ENCODE data around the gene CHST10.
"Not testable (repeated sequence)": the region's sequence is repeated elsewhere in the genome, so short reads cannot be mapped to it uniquely, and the experiment has no call there.

CHST10 gene, protein sequence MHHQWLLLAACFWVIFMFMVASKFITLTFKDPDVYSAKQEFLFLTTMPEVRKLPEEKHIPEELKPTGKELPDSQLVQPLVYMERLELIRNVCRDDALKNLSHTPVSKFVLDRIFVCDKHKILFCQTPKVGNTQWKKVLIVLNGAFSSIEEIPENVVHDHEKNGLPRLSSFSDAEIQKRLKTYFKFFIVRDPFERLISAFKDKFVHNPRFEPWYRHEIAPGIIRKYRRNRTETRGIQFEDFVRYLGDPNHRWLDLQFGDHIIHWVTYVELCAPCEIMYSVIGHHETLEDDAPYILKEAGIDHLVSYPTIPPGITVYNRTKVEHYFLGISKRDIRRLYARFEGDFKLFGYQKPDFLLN

DNA sequence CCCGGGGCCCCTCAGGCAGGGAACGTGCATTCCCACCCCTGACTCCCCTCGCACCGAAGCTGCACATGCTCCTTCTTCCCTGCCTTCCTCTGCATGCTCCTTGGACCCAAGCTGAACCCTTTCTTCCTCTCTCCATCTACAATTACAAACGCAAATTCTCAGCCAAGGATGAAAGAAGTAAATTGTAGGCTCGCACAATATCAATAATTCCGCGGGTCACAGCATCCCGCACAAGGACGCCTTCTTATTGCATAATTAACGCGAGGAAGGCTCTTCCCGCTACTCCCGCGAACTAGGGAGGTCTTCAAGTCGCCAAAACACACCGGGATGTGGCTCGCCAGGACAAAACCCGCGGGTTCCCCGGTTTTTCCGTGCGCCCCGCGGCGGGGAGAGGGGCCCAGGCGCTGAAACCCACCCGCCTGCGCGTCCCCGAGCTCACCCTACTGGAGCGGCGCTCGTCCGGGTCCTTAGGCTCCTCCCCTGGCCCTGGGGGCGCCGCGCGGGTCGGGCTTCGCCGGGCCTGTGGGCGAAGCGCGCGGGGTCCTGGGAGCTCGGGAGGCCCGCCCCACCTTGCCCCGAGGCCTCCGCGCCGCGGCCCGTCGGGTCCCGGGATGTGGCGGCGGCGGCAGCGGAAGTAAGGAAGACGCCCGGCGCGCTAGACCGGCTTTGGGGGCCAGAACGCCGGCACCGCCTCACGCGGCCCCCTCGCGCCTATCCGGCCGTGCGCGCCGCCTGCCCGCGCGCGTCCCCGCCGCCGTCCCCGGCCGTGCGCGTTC lies at the start of gene CHST10:
Gene CHST10 (minus strand): TSS at position 734 of the 776 bp plus-strand sequence. CDS start 10,993 bp downstream, outside the sequence.
- Histone ChIP-seq H3K27me3 (ENCODE audit: control insufficient read depth, insufficient read depth, low read length) (no peaks in the 10 kb centered on the region), H3K4me3 (ENCODE audit: low read length) (peak within 1 kb of the TSS; percentile 76), H3K27ac (ENCODE audit: low read length) (no peak within 1 kb of the TSS), H3K9me3 (ENCODE audit: control insufficient read depth, low read depth, low read length) (no peaks in the 10 kb centered on the region), H3K9ac (ENCODE audit: low read length) (peak within 1 kb of the TSS; percentile 62), H3K36me3 (ENCODE audit: control insufficient read depth, low read depth, low read length) (no peaks in the 10 kb centered on the region), H3K4me1 (ENCODE audit: control insufficient read depth, low read depth, low read length) (peaks cover 41% of the 10 kb centered on the region)

DNA sequence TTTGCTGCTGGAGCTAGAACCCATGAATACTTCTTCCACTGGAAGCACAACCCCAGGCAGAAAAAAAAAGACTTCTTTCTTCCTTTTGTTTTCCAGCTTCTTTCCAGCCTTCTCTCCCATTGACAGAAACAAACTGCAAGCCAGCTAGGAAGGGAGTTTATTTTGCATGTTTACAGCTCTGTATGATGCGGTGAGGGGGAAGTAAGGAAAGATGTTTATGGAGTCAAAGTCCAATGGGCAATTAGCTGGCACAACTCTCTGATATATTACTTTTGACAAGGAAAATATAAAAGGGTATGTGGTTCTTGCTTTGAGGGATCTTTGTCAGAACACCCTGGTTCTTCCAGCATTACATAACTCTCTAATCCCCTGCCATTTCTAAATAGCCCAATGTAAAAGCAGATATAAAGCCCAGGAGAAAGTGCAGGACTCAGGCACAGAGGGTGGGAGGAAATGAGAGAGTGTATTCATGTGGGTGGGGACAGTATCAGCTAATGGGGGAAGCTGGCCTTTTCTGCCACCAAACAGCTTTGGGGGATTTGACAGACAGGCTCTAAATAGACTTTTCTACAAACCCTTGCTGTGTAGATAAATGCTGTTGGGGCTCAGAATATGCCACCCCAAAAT lies 43.5 kb upstream of the CHST10 start:
- no peak overlapping the region for H3K4me3 ChIP-seq (ENCODE audit: low read length)
- no peaks in the 10 kb centered on the region for H3K36me3 ChIP-seq (ENCODE audit: control insufficient read depth, low read depth, low read length)
- H3K9me3 ChIP-seq (ENCODE audit: control insufficient read depth, low read depth, low read length) = peaks cover 17% of the 10 kb centered on the region
- H3K9ac ChIP-seq (ENCODE audit: low read length) = no peak overlapping the region
- H3K27me3 ChIP-seq (ENCODE audit: control insufficient read depth, insufficient read depth, low read length) = no peaks in the 10 kb centered on the region
- no peaks in the 10 kb centered on the region for H3K4me1 ChIP-seq (ENCODE audit: control insufficient read depth, low read depth, low read length)
- H3K27ac ChIP-seq (ENCODE audit: low read length) = no peak overlapping the region

DNA sequence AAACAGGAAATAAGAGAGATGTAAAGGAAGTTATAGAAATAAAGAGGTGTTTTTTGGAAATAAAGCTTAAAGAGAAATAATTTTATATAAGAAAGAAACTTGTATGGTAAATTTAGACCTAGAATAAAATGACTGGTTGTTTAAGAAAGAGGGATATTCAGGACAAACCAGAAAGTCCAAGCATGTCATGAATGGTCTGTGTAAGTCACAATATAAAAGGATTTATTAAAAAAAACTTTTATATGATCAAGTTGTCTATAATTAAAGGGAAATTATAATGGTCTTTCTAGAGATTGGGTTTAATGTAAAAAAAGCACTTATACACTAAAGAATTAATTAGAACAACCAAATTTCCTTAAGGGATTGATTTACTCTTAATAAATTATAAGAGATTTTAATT lies 38.9 kb upstream of the CHST10 start:
- not testable (repeated sequence) for H3K4me3 ChIP-seq (ENCODE audit: low read length); H3K27me3 ChIP-seq (ENCODE audit: control insufficient read depth, insufficient read depth, low read length); H3K27ac ChIP-seq (ENCODE audit: low read length); H3K9ac ChIP-seq (ENCODE audit: low read length); H3K36me3 ChIP-seq (ENCODE audit: control insufficient read depth, low read depth, low read length); H3K4me1 ChIP-seq (ENCODE audit: control insufficient read depth, low read depth, low read length)
- H3K9me3 ChIP-seq (ENCODE audit: control insufficient read depth, low read depth, low read length) = peaks cover 26% of the 10 kb centered on the region

DNA sequence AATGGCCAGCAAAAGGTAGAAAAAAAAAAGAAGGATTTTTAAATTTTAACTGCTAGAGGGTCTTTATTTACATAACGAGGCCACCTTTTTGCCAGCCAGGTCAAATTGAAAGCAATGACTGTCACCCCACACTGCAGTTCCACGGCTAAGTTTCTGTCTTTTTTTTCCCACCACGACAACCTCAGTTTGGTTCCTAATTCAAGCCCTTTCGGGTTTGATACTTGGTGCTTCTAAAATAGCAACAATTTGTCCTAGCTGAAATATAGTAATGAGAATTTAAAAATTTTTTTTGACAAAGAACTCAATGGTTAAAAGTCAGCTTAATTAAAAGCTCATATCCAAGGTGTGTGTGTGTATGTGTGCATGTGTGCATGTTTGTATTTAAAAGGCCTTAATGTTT lies 36.4 kb upstream of the CHST10 start:
- H3K9me3 ChIP-seq (ENCODE audit: control insufficient read depth, low read depth, low read length) = peaks cover 17% of the 10 kb centered on the region
- H3K4me3 ChIP-seq (ENCODE audit: low read length) = no peak overlapping the region
- no peaks in the 10 kb centered on the region for H3K36me3 ChIP-seq (ENCODE audit: control insufficient read depth, low read depth, low read length)
- H3K27ac ChIP-seq (ENCODE audit: low read length) = no peak overlapping the region
- no peak overlapping the region for H3K9ac ChIP-seq (ENCODE audit: low read length)
- no peaks in the 10 kb centered on the region for H3K27me3 ChIP-seq (ENCODE audit: control insufficient read depth, insufficient read depth, low read length)
- H3K4me1 ChIP-seq (ENCODE audit: control insufficient read depth, low read depth, low read length) = no peaks in the 10 kb centered on the region

DNA sequence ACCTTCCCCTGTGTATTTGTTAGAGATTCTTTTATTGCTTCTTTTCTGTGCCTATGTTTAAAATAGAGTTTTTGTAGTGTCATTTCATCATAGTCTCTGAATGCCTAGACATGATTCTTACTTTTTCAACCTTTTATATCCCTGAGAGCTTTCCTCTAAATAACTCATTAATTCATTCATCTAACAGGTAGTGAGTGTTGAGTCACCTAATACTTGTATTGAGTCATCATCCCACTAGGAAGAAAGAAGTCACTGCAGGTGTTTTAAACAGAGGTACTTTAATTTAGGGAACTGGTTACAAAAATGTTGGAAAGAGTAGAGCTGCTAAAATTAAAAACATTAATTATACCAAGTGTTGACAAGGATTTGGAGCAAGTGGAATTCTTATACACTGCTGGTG lies 34.3 kb upstream of the CHST10 start:
- no peaks in the 10 kb centered on the region for H3K36me3 ChIP-seq (ENCODE audit: control insufficient read depth, low read depth, low read length)
- peaks cover 9% of the 10 kb centered on the region for H3K9me3 ChIP-seq (ENCODE audit: control insufficient read depth, low read depth, low read length)
- H3K4me1 ChIP-seq (ENCODE audit: control insufficient read depth, low read depth, low read length) = no peaks in the 10 kb centered on the region
- no peak overlapping the region for H3K9ac ChIP-seq (ENCODE audit: low read length)
- H3K27ac ChIP-seq (ENCODE audit: low read length) = no peak overlapping the region
- no peak overlapping the region for H3K4me3 ChIP-seq (ENCODE audit: low read length)
- no peaks in the 10 kb centered on the region for H3K27me3 ChIP-seq (ENCODE audit: control insufficient read depth, insufficient read depth, low read length)

DNA sequence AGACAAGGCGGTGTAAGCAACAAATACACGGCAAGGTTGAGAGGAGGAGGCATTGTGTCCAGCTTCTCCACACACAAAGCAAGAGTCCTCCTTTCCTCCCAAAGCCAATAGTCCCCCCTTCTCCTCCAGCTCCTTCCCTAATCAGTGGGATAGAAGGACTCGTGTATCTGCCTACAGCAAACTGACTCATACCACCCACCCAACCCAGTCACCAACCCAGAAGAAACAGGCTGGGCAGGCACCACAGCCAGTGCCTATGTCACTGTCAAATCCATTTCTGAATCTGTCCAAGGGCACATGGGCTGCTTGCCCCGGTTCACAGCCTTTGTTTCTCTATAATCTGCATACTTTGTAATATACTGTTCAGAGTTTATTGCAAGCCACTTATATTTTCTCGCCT lies 33.6 kb upstream of the CHST10 start:
- H3K4me1 ChIP-seq (ENCODE audit: control insufficient read depth, low read depth, low read length) = no peaks in the 10 kb centered on the region
- H3K27ac ChIP-seq (ENCODE audit: low read length) = no peak overlapping the region
- H3K9me3 ChIP-seq (ENCODE audit: control insufficient read depth, low read depth, low read length) = peaks cover 10% of the 10 kb centered on the region
- H3K36me3 ChIP-seq (ENCODE audit: control insufficient read depth, low read depth, low read length) = no peaks in the 10 kb centered on the region
- no peak overlapping the region for H3K4me3 ChIP-seq (ENCODE audit: low read length)
- no peak overlapping the region for H3K9ac ChIP-seq (ENCODE audit: low read length)
- H3K27me3 ChIP-seq (ENCODE audit: control insufficient read depth, insufficient read depth, low read length) = no peaks in the 10 kb centered on the region

DNA sequence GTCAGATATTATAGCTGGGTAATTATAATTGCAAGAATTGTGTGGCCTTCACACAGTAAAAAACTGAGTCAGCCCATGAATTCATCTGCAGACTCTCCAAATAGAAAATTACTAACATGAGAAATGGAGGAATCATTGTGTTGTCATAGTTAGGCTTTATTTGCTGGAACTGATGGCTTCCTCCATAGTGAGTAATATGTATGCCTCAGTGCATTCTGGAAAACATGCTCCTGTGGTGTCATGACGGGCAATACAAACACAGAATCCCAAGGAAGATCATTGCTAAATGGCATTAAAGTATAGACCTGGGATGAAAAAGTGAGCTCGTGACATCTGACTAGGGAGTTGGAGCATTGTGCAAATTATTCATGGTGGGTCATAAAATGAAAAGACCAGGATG lies 29.2 kb upstream of the CHST10 start:
- Histone ChIP-seq H3K36me3 (ENCODE audit: control insufficient read depth, low read depth, low read length) (no peaks in the 10 kb centered on the region), H3K9ac (ENCODE audit: low read length) (no peak overlapping the region), H3K9me3 (ENCODE audit: control insufficient read depth, low read depth, low read length) (peaks cover 8% of the 10 kb centered on the region), H3K27ac (ENCODE audit: low read length) (no peak overlapping the region), H3K4me1 (ENCODE audit: control insufficient read depth, low read depth, low read length) (no peaks in the 10 kb centered on the region), H3K4me3 (ENCODE audit: low read length) (no peak overlapping the region), H3K27me3 (ENCODE audit: control insufficient read depth, insufficient read depth, low read length) (no peaks in the 10 kb centered on the region)

DNA sequence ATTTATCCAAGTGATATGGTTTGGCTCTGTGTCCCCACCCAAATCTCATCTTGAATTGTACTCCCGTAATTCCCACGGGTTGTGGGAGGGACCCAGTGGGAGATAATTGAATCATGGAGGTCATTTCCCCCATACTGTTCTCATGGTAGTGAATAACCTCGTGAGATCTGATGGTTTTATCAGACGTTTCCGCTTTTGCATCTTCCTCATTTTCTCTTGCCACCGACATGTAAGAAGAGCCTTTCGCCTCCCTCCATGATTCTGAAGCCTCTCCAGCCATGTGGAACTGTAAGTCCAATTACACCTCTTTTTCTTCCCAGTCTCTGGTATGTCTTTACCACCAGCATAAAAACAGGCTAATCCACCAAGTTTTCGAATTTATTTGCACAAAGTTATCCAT lies 20.3 kb upstream of the CHST10 start:
- no peak overlapping the region for H3K4me3 ChIP-seq (ENCODE audit: low read length)
- no peak overlapping the region for H3K9ac ChIP-seq (ENCODE audit: low read length)
- H3K27ac ChIP-seq (ENCODE audit: low read length) = no peak overlapping the region
- no peaks in the 10 kb centered on the region for H3K27me3 ChIP-seq (ENCODE audit: control insufficient read depth, insufficient read depth, low read length)
- H3K4me1 ChIP-seq (ENCODE audit: control insufficient read depth, low read depth, low read length) = no peaks in the 10 kb centered on the region
- no peaks in the 10 kb centered on the region for H3K9me3 ChIP-seq (ENCODE audit: control insufficient read depth, low read depth, low read length)
- H3K36me3 ChIP-seq (ENCODE audit: control insufficient read depth, low read depth, low read length) = no peaks in the 10 kb centered on the region

DNA sequence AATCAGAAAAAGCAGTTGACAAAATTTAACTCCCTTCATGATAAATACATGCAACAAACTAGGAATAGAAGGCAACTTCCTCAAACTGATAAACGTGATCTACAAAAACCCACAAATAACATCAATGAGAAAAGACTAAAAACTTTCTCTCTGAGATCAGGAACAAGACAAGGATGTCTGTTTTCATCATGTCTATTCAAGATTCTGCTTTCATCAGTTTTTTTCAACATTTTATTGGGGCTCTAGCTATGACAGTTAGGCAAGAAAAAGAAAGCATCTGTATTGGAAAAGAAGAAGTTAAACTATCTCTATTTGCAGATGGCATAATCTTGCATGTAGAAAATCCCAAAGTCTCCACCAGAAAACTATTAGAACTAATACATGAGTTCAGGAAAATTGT lies 12.3 kb upstream of the CHST10 start:
- Histone ChIP-seq H3K36me3 (ENCODE audit: control insufficient read depth, low read depth, low read length) (no peaks in the 10 kb centered on the region), H3K4me3 (ENCODE audit: low read length) (no peak overlapping the region), H3K9ac (ENCODE audit: low read length) (no peak overlapping the region), H3K27ac (ENCODE audit: low read length) (no peak overlapping the region), H3K4me1 (ENCODE audit: control insufficient read depth, low read depth, low read length) (no peaks in the 10 kb centered on the region), H3K9me3 (ENCODE audit: control insufficient read depth, low read depth, low read length) (peaks cover 5% of the 10 kb centered on the region), H3K27me3 (ENCODE audit: control insufficient read depth, insufficient read depth, low read length) (no peaks in the 10 kb centered on the region)

DNA sequence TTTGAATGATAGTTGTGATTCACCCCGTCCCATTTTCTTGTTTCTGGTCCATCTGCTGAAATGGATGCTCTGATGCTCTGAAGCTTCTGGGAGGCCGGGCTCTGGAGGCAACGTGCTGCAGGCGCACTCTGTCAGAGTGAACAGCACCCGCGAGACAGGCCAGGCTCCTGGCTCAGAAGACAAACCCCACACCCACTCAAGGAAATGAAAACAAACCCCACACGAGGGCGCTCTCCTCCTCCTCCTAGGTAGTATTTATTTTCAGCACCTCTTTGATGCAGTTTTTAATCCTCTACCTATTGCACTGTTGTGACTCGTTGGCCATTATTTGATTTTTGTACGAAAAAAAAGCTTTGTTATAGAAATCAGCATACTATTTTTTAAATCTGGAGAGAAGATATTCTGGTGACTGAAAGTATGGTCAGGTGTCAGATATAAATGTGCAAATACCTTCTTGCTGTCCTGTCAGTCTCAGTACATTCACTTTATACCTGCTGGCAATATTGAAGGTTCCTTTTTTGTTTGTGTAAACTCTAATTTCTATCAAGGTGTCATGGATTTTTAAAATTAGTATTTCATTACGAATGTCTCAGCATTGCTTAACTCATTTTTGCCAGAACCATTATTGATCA lies 10.3 kb upstream of the CHST10 start:
- Histone ChIP-seq H3K27ac (ENCODE audit: low read length) (no peak overlapping the region), H3K36me3 (ENCODE audit: control insufficient read depth, low read depth, low read length) (no peaks in the 10 kb centered on the region), H3K27me3 (ENCODE audit: control insufficient read depth, insufficient read depth, low read length) (no peaks in the 10 kb centered on the region), H3K4me3 (ENCODE audit: low read length) (no peak overlapping the region), H3K4me1 (ENCODE audit: control insufficient read depth, low read depth, low read length) (no peaks in the 10 kb centered on the region), H3K9ac (ENCODE audit: low read length) (no peak overlapping the region), H3K9me3 (ENCODE audit: control insufficient read depth, low read depth, low read length) (peaks cover 5% of the 10 kb centered on the region)

DNA sequence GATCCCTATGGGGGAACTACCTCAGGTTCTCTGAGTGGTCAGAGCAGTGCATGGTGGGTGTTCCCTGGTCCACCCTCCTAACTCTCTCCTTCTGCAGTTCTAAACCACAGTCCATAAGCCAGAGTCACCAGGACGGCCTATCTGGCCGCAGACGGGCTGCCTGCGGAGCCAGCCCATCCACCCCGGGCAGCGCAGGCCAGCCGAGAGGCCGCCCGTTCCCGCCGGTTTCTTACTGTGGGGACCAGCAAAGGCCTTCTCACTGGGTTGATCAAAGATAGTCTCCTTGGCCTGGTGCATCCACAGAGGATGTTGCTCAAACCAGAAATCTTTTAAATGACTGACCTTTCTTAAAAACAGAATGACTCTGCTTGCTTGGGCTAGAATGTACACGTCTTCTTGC lies 9.6 kb upstream of the CHST10 start:
- Histone ChIP-seq H3K4me1 (ENCODE audit: control insufficient read depth, low read depth, low read length) (no peaks in the 10 kb centered on the region), H3K27me3 (ENCODE audit: control insufficient read depth, insufficient read depth, low read length) (no peaks in the 10 kb centered on the region)

More for the DNA sequence above, 9.6 kb upstream of the CHST10 start:
- no peak overlapping the region for H3K4me3 ChIP-seq (ENCODE audit: low read length)
- peaks cover 5% of the 10 kb centered on the region for H3K9me3 ChIP-seq (ENCODE audit: control insufficient read depth, low read depth, low read length)
- no peak overlapping the region for H3K27ac ChIP-seq (ENCODE audit: low read length)
- H3K36me3 ChIP-seq (ENCODE audit: control insufficient read depth, low read depth, low read length) = no peaks in the 10 kb centered on the region
- no peak overlapping the region for H3K9ac ChIP-seq (ENCODE audit: low read length)
